ENCODE measurements around the gene CERS6. TPM values are rescaled to one million over a fixed set of nuclear protein-coding genes. Genes with fewer than 3 reads are reported as not detected.

Gene CERS6
- total RNA-seq, 1 donor from 2014 or later: 27.7 TPM

- TF ChIP-seq POLR2AphosphoS5 (IDR thresholded peaks at IDR 0.05; ENCODE audit: insufficient read depth in 1 of 2, low read depth in 1 of 2): no peak
- TF ChIP-seq POLR2A (IDR thresholded peaks at IDR 0.05): no peak
- no peak for TF ChIP-seq CTCF (IDR thresholded peaks at IDR 0.05)
Measured at GRCh38 chr2:168424971-168425370, 31.1 kb upstream of the CERS6 start.

GRCh38 chr2:168426861-168427260 lies 29.2 kb upstream of the CERS6 start:
- Histone ChIP-seq H3K4me3 (no peak overlapping the region), H3K4me1 (no peaks in the 10 kb centered on the region), H3K27me3 (no peaks in the 10 kb centered on the region), H3K9me3 (no peaks in the 10 kb centered on the region), H3K36me3 (no peaks in the 10 kb centered on the region), H3K27ac (no peak overlapping the region)
- DNase-seq (ENCODE audit: extremely low spot score in 2 of 2): no peak
- TF ChIP-seq POLR2A (IDR thresholded peaks at IDR 0.05) (no peak), CTCF (IDR thresholded peaks at IDR 0.05) (no peak), POLR2AphosphoS5 (IDR thresholded peaks at IDR 0.05; ENCODE audit: insufficient read depth in 1 of 2, low read depth in 1 of 2) (no peak)
- intact Hi-C loops (cut with DNase I): no loop called here

More at GRCh38 chr2:168424971-168425370, 31.1 kb upstream of the CERS6 start:
- H3K36me3 ChIP-seq: no peaks in the 10 kb centered on the region
- H3K4me1 ChIP-seq: no peaks in the 10 kb centered on the region
- no peaks in the 10 kb centered on the region for H3K9me3 ChIP-seq
- H3K27me3 ChIP-seq: no peaks in the 10 kb centered on the region
- H3K4me3 ChIP-seq: no peak overlapping the region
- intact Hi-C loops (cut with DNase I): no loop called here
- H3K27ac ChIP-seq: no peak overlapping the region
- DNase-seq (ENCODE audit: extremely low spot score in 2 of 2): no peak

GRCh38 chr2:168427451-168427850 lies 28.6 kb upstream of the CERS6 start:
- Histone ChIP-seq H3K4me1 (no peaks in the 10 kb centered on the region), H3K4me3 (no peak overlapping the region), H3K27me3 (no peaks in the 10 kb centered on the region), H3K27ac (no peak overlapping the region), H3K9me3 (no peaks in the 10 kb centered on the region), H3K36me3 (no peaks in the 10 kb centered on the region)
- intact Hi-C loops (cut with DNase I): no loop called here
- TF ChIP-seq POLR2A (IDR thresholded peaks at IDR 0.05): no peak
- no peak for TF ChIP-seq POLR2AphosphoS5 (IDR thresholded peaks at IDR 0.05; ENCODE audit: insufficient read depth in 1 of 2, low read depth in 1 of 2)
- TF ChIP-seq CTCF (IDR thresholded peaks at IDR 0.05): no peak
- DNase-seq (ENCODE audit: extremely low spot score in 2 of 2): no peak

- Histone ChIP-seq H3K27me3 (no peaks in the 10 kb centered on the region), H3K4me1 (no peaks in the 10 kb centered on the region), H3K4me3 (no peak overlapping the region), H3K36me3 (no peaks in the 10 kb centered on the region), H3K27ac (no peak overlapping the region), H3K9me3 (no peaks in the 10 kb centered on the region)
- intact Hi-C loops (cut with DNase I): no loop called here
- TF ChIP-seq POLR2A (IDR thresholded peaks at IDR 0.05) (no peak), CTCF (IDR thresholded peaks at IDR 0.05) (no peak), POLR2AphosphoS5 (IDR thresholded peaks at IDR 0.05; ENCODE audit: insufficient read depth in 1 of 2, low read depth in 1 of 2) (no peak)
- no peak for DNase-seq (ENCODE audit: extremely low spot score in 2 of 2)
Measured at GRCh38 chr2:168428431-168428830, 27.6 kb upstream of the CERS6 start.

GRCh38 chr2:168429988-168430387 lies 26.1 kb upstream of the CERS6 start:
- no peak overlapping the region for H3K4me3 ChIP-seq
- no peaks in the 10 kb centered on the region for H3K9me3 ChIP-seq
- intact Hi-C loops (cut with DNase I): no loop called here
- no peak for DNase-seq (ENCODE audit: extremely low spot score in 2 of 2)
- TF ChIP-seq POLR2A (IDR thresholded peaks at IDR 0.05): no peak
- no peak for TF ChIP-seq CTCF (IDR thresholded peaks at IDR 0.05)
- TF ChIP-seq POLR2AphosphoS5 (IDR thresholded peaks at IDR 0.05; ENCODE audit: insufficient read depth in 1 of 2, low read depth in 1 of 2): no peak
- no peaks in the 10 kb centered on the region for H3K27me3 ChIP-seq
- H3K4me1 ChIP-seq: no peaks in the 10 kb centered on the region
- no peaks in the 10 kb centered on the region for H3K36me3 ChIP-seq
- H3K27ac ChIP-seq: no peak overlapping the region
